ENCODE data around the gene RPS8. TPM values are rescaled to one million over a fixed set of nuclear protein-coding genes. Genes with fewer than 3 reads are reported as not detected.
A peak's percentile ranks its signal among the peaks of the same experiment; 100 is the strongest.
"Not testable (repeated sequence)": the region's sequence is repeated elsewhere in the genome, so short reads cannot be mapped to it uniquely, and the experiment has no call there.

RPS8 gene
- total and polyA plus RNA-seq, 4 donors = 1,445 to 3,558 (median 1,692) TPM

DNA sequence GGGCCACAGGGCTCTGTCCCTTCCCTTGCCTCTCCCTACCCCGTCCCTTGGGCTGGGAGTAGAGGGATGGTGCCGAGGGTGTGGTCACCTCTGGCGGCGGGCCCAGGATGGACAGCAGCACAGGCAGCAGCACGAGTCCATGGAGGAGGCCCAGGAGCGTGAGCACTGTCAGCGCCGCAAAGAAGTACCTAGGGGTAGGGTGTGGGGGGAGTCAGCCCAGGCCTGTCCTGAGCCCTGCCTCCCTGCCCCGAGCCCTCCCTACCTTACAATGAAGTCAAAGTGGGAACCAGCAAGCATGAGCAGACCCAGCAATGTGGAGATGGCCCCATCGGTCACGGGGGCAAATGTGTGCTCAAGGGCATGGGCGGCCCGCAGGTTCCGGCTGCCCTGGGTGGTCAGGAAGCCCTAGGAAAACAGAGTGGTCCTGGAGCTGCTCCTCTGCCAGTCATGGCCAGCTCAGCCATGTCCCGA, 47.7 kb downstream of the RPS8 start:
- Histone ChIP-seq H3K27ac (ENCODE audit: low read depth in 1 of 2, low read length in 1 of 2) (no peak overlapping the region), H3K36me3 (ENCODE audit: control insufficient read depth in 4 of 4, insufficient read depth in 4 of 4, low read length in 4 of 4) (peaks cover 0 to 9% (median 1%) of the 10 kb centered on the region in 4 donors), H3K9ac (ENCODE audit: insufficient read depth in 1 of 2, low read length in 2 of 2) (no peak overlapping the region), H3K9me3 (ENCODE audit: control insufficient read depth in 4 of 4, insufficient read depth in 3 of 4, low read length in 3 of 4) (no peaks in the 10 kb centered on the region), H3K4me1 (ENCODE audit: control insufficient read depth in 5 of 5, insufficient read depth in 5 of 5, low read length in 5 of 5) (peaks cover 0 to 19% (median 3%) of the 10 kb centered on the region in 5 donors), H3K27me3 (ENCODE audit: control insufficient read depth in 3 of 3, insufficient read depth in 3 of 3, low read length in 2 of 3) (no peaks in the 10 kb centered on the region), H3K4me3 (no peak overlapping the region)
- ATAC-seq (ENCODE audit: insufficient read depth, low FRiP score) (no peak), DNase-seq (no peak)
- TF ChIP-seq, protein P1, sequence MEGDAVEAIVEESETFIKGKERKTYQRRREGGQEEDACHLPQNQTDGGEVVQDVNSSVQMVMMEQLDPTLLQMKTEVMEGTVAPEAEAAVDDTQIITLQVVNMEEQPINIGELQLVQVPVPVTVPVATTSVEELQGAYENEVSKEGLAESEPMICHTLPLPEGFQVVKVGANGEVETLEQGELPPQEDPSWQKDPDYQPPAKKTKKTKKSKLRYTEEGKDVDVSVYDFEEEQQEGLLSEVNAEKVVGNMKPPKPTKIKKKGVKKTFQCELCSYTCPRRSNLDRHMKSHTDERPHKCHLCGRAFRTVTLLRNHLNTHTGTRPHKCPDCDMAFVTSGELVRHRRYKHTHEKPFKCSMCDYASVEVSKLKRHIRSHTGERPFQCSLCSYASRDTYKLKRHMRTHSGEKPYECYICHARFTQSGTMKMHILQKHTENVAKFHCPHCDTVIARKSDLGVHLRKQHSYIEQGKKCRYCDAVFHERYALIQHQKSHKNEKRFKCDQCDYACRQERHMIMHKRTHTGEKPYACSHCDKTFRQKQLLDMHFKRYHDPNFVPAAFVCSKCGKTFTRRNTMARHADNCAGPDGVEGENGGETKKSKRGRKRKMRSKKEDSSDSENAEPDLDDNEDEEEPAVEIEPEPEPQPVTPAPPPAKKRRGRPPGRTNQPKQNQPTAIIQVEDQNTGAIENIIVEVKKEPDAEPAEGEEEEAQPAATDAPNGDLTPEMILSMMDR (IDR thresholded peaks at IDR 0.05; ENCODE audit: control extremely low read depth, extremely low read depth) = no peak
- WGBS, 2 donors = 90 to 91% methylated on average over 15 of the region's 15 CpGs

DNA sequence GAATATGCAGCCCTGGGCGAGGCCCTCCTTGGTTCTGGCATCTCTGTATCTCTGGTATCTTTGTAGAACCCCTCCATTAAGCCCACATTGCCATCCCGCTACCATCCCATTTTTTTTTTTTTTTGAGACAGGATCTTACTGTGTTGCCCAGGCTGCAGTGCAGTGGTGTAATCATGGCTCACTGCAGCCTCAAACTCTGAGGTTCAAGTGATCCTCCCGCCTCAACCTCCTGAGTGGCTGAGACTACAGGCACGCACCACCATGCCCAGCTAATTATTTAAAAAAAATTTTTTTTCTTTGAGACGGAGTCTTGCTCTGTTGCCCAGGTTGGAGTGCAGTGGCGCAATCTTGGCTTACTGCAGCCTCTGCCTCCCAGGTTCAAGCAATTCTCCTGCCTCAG, 49.1 kb downstream of the RPS8 start:
- H3K4me3 ChIP-seq; H3K9me3 ChIP-seq (ENCODE audit: control insufficient read depth in 4 of 4, insufficient read depth in 3 of 4, low read length in 3 of 4); DNase-seq; H3K27me3 ChIP-seq (ENCODE audit: control insufficient read depth in 3 of 3, insufficient read depth in 3 of 3, low read length in 2 of 3); H3K27ac ChIP-seq (ENCODE audit: low read depth in 1 of 2, low read length in 1 of 2); ATAC-seq (ENCODE audit: insufficient read depth, low FRiP score); H3K9ac ChIP-seq (ENCODE audit: insufficient read depth in 1 of 2, low read length in 2 of 2): not testable (repeated sequence)
- Histone ChIP-seq H3K4me1 (ENCODE audit: control insufficient read depth in 5 of 5, insufficient read depth in 5 of 5, low read length in 5 of 5) (peaks cover 0 to 14% (median under 1%) of the 10 kb centered on the region in 5 donors), H3K36me3 (ENCODE audit: control insufficient read depth in 4 of 4, insufficient read depth in 4 of 4, low read length in 4 of 4) (peaks cover 0 to 16% (median 3%) of the 10 kb centered on the region in 4 donors)
- WGBS, 2 donors = 94 to 96% methylated on average over 6 of the region's 6 CpGs

DNA sequence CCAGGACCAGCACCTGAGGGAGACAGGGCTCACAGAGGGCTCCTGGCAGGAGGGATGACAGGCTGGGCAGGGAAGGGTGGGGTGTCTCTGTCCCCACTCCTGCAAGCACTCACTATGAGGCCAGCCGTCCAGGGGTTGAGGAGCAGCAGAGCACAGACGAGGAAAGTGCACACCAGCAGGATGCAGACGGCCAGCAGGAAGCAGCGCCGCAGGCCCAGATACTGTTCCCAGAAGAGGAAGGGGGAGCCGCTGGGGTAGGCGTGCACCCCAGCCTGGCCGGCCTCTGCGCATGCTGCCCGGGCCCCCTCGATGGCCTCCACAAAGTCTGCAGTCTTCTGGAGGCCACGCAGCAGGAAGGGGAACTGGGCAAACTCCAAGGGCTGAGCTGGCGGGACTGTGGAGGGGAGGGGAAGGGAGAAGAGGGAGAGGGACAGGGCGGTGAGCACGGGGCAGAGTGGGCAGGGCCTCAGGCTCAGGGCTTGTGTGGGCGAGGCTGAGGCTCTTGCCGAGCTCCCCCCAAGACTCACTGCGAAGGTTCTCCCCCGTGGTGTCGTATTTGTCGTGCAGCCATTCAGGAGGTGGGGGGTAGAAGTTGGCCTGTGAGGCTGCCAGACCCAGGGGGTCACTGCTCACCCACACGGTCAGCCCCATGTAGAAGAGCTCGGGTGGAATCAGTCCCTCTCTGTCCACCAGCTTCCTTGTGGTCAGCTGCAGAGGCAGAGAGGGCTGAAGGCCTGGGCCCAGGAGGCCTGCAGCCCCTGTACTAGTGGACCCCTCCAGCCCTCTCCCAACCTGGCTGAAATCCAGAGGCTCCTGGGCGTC, 51.2 kb downstream of the RPS8 start:
- no peak for DNase-seq
- Histone ChIP-seq H3K27me3 (ENCODE audit: control insufficient read depth in 3 of 3, insufficient read depth in 3 of 3, low read length in 2 of 3) (no peaks in the 10 kb centered on the region), H3K9me3 (ENCODE audit: control insufficient read depth in 4 of 4, insufficient read depth in 3 of 4, low read length in 3 of 4) (no peaks in the 10 kb centered on the region), H3K36me3 (ENCODE audit: control insufficient read depth in 4 of 4, insufficient read depth in 4 of 4, low read length in 4 of 4) (peaks cover 0 to 16% (median 3%) of the 10 kb centered on the region in 4 donors), H3K4me1 (ENCODE audit: control insufficient read depth in 5 of 5, insufficient read depth in 5 of 5, low read length in 5 of 5) (peaks cover 0 to 7% (median 0%) of the 10 kb centered on the region in 5 donors), H3K27ac (ENCODE audit: low read depth in 1 of 2, low read length in 1 of 2) (peak overlapping the region in 1 of 2 donors; percentile 23), H3K9ac (ENCODE audit: insufficient read depth in 1 of 2, low read length in 2 of 2) (no peak overlapping the region), H3K4me3 (no peak overlapping the region)
- WGBS, 2 donors = 20 to 47% methylated on average over 22 to 24 of the region's 24 CpGs
- TF ChIP-seq, protein P1 (IDR thresholded peaks at IDR 0.05; ENCODE audit: control extremely low read depth, extremely low read depth) = no peak
- peak; percentile 61 for ATAC-seq (ENCODE audit: insufficient read depth, low FRiP score)

DNA sequence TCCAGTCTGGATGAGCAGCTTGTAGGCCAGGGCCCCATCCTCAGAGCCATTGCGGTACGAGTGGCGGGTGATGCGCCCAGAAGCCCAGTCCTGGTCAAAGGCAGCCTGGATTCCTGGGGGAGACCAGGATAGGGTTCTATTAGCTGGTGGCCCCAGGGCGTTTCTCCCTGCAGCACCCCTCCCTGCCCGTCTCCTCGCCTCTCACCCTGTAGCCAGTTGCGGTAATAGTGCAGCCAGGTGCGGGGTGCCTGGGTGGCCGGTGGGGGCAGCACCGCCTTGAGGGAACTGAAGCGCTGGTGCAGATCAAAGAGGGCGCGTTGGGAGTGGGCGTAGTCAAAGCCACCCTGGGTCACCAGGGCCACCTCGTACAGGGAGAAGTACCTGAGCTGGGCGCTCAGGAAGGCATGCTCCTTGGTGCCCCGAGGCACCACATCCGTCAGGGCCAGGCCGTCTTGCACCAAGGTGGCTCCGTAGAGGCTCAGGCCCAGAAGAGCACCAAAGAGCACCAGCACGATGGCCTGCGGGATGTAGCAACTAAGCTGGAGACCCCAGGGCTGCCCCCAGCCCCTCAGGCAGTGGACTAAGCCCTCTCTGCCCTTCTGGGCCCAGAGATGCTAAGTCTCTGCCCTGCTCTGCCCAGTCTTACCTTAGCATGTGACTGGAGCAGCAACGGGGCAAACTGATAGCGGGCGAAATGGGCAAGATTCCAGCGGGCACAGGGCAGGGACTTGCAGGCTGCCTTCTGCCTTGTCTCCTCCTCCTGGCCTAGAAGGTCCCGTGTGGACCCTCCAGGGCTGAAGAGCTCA, 52.1 kb downstream of the RPS8 start:
- no peak overlapping the region for H3K9ac ChIP-seq (ENCODE audit: insufficient read depth in 1 of 2, low read length in 2 of 2)
- WGBS, 2 donors = 91% methylated on average over 28 of the region's 28 CpGs
- H3K36me3 ChIP-seq (ENCODE audit: control insufficient read depth in 4 of 4, insufficient read depth in 4 of 4, low read length in 4 of 4) = peaks cover 0 to 16% (median 3%) of the 10 kb centered on the region in 4 donors
- no peaks in the 10 kb centered on the region for H3K9me3 ChIP-seq (ENCODE audit: control insufficient read depth in 4 of 4, insufficient read depth in 3 of 4, low read length in 3 of 4)
- no peaks in the 10 kb centered on the region for H3K27me3 ChIP-seq (ENCODE audit: control insufficient read depth in 3 of 3, insufficient read depth in 3 of 3, low read length in 2 of 3)
- DNase-seq (no peak), ATAC-seq (ENCODE audit: insufficient read depth, low FRiP score) (no peak)
- TF ChIP-seq, protein P1 (IDR thresholded peaks at IDR 0.05; ENCODE audit: control extremely low read depth, extremely low read depth) = no peak
- H3K27ac ChIP-seq (ENCODE audit: low read depth in 1 of 2, low read length in 1 of 2) = no peak overlapping the region
- H3K4me3 ChIP-seq = no peak overlapping the region
- peaks cover 0 to 10% (median 0%) of the 10 kb centered on the region in 5 donors for H3K4me1 ChIP-seq (ENCODE audit: control insufficient read depth in 5 of 5, insufficient read depth in 5 of 5, low read length in 5 of 5)

Measured in lung (tissue), 12 donors.